ENCODE results near the gene BCR. TPM values are rescaled to one million over a fixed set of nuclear protein-coding genes. Genes with fewer than 3 reads are reported as not detected.

BCR gene
- total RNA-seq, 1 experiment from 2014 or later: 77.0 TPM

GRCh38 chr22:23282516-23282915 lies 102.2 kb downstream of the BCR start:
- H2BK20ac ChIP-seq (ENCODE audit: low read depth, low read length, poor library complexity, severe bottlenecking): no peak overlapping the region
- H3K4me2 ChIP-seq (ENCODE audit: insufficient read depth, insufficient read length, low read length): no peak overlapping the region
- no peak overlapping the region for H4K8ac ChIP-seq (replicated peaks; ENCODE audit: insufficient read length, low read depth, low read length)
- Mint-ChIP-seq H3K9me3 (no peaks in the 10 kb centered on the region; a peak in 2 of 5 replicates), H3K4me3 (no peak overlapping the region), H3K36me3 (ENCODE audit: insufficient read depth in 1 of 3, low read depth in 3 of 3) (peaks cover 5 to 67% (median 55%) of the 10 kb centered on the region in 3 experiments; a peak in 6 of 7 replicates), H3K4me1 (0 out of 4 replicates have a peak, but pooled peaks cover 0 to 2% of the 10 kb centered on the region in 2 experiments), H3K27ac (no peak overlapping the region), H3K27me3 (ENCODE audit: low read depth) (no peaks in the 10 kb centered on the region)
- no peak overlapping the region for H2AFZ ChIP-seq (ENCODE audit: low read length)
- H4K20me1 ChIP-seq (ENCODE audit: control insufficient read depth, insufficient read depth, insufficient read length): no peaks in the 10 kb centered on the region
- no peaks in the 10 kb centered on the region for H3K4me1 ChIP-seq (ENCODE audit: insufficient read depth, low read length)
- H3K79me1 ChIP-seq (ENCODE audit: insufficient read depth, low read depth, low read length, poor library complexity, severe bottlenecking): no peaks in the 10 kb centered on the region
- H3K14ac ChIP-seq (ENCODE audit: insufficient read depth, low read length): no peak overlapping the region
- H3K9me3 ChIP-seq (ENCODE audit: control insufficient read depth, low read depth, low read length): no peaks in the 10 kb centered on the region
- H4K5ac ChIP-seq (ENCODE audit: insufficient read length, low read depth, low read length): no peak overlapping the region
- no peak overlapping the region for H2BK15ac ChIP-seq (ENCODE audit: low read depth, low read length)
- H4K91ac ChIP-seq (ENCODE audit: insufficient read length, low read depth, low read length): no peak overlapping the region
- no CpG with 5 or more reads among the region's 10 CpGs for WGBS (ENCODE audit: extremely low coverage, insufficient read length, low lambda C conversion rate)
- H3K27ac ChIP-seq (ENCODE audit: insufficient read length, low read depth, low read length): no peak overlapping the region
- no peak overlapping the region for H3K9ac ChIP-seq (ENCODE audit: extremely low read depth, insufficient read length, low read length)
- H3K4ac ChIP-seq (ENCODE audit: low read depth, low read length): no peak overlapping the region
- no peak overlapping the region for H3K56ac ChIP-seq (ENCODE audit: insufficient read length, low read depth, low read length)
- H2BK5ac ChIP-seq (ENCODE audit: insufficient read length, low read length): no peak overlapping the region
- no peak for DNase-seq
- H3K23ac ChIP-seq (ENCODE audit: insufficient read length, low read depth, low read length): no peak overlapping the region
- no peak overlapping the region for H3K18ac ChIP-seq (ENCODE audit: insufficient read length, low read depth, low read length)
- no peaks in the 10 kb centered on the region for H3K23me2 ChIP-seq (ENCODE audit: insufficient read length, low read depth, low read length, poor library complexity, severe bottlenecking)
- no peaks in the 10 kb centered on the region for H3K27me3 ChIP-seq (ENCODE audit: insufficient read depth, low read length)
- H3T11ph ChIP-seq (ENCODE audit: low read length): no peak overlapping the region
- H2BK120ac ChIP-seq (ENCODE audit: low read depth, low read length, poor library complexity, severe bottlenecking): no peak overlapping the region
- H2BK12ac ChIP-seq (ENCODE audit: insufficient read length, low read depth, low read length): no peak overlapping the region
- no peak overlapping the region for H2AK5ac ChIP-seq (ENCODE audit: insufficient read length, low read length)
- TF ChIP-seq, protein P1, sequence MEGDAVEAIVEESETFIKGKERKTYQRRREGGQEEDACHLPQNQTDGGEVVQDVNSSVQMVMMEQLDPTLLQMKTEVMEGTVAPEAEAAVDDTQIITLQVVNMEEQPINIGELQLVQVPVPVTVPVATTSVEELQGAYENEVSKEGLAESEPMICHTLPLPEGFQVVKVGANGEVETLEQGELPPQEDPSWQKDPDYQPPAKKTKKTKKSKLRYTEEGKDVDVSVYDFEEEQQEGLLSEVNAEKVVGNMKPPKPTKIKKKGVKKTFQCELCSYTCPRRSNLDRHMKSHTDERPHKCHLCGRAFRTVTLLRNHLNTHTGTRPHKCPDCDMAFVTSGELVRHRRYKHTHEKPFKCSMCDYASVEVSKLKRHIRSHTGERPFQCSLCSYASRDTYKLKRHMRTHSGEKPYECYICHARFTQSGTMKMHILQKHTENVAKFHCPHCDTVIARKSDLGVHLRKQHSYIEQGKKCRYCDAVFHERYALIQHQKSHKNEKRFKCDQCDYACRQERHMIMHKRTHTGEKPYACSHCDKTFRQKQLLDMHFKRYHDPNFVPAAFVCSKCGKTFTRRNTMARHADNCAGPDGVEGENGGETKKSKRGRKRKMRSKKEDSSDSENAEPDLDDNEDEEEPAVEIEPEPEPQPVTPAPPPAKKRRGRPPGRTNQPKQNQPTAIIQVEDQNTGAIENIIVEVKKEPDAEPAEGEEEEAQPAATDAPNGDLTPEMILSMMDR (conservative IDR thresholded peaks at IDR 0.05): no peak
- H3K79me2 ChIP-seq (ENCODE audit: insufficient read depth, low read length): no peaks in the 10 kb centered on the region
